Hematopoietic multipotent progenitor cell treated with erythropoietin and hydrocortisone succinate and interleukin-3 and kit ligand, for 6 days (in vitro differentiated cells): ENCODE measurements around the gene SMARCAL1.
"Not testable (repeated sequence)": the region's sequence is repeated elsewhere in the genome, so short reads cannot be mapped to it uniquely, and the experiment has no call there.

Experiments used
- DNase-seq: peaks from one replicate; pipeline ENCODE4 v3.0.0-alpha.2; 2015

SMARCAL1 gene

GRCh38 chr2:216412022-216412999, at the start of gene SMARCAL1:
Gene SMARCAL1 (plus strand): TSS chr2:216412484. CDS start chr2:216414705, 2,221 bp downstream.
- peak; percentile 99 for DNase-seq

GRCh38 chr2:216362730-216363129, 49.6 kb upstream of the SMARCAL1 start:
- DNase-seq, result no peak

GRCh38 chr2:216363221-216363620, 49.1 kb upstream of the SMARCAL1 start:
- DNase-seq, result no peak

GRCh38 chr2:216365518-216365917, 46.8 kb upstream of the SMARCAL1 start:
- no peak for DNase-seq

- DNase-seq, result no peak
Measured at GRCh38 chr2:216366777-216367471, 45.4 kb upstream of the SMARCAL1 start.

- no peak for DNase-seq
Measured at GRCh38 chr2:216369821-216370220, 42.5 kb upstream of the SMARCAL1 start.

- DNase-seq, result no peak
Measured at GRCh38 chr2:216370961-216371712, 41.1 kb upstream of the SMARCAL1 start.

- peak; percentile 70 for DNase-seq
Measured at GRCh38 chr2:216371721-216372702, 40.3 kb upstream of the SMARCAL1 start, which contains the start of gene MARCHF4. Gene MARCHF4 (minus strand): TSS chr2:216372483. CDS start chr2:216370260, 2,223 bp downstream.

GRCh38 chr2:216372761-216373291, 39.5 kb upstream of the SMARCAL1 start:
- DNase-seq, result no peak

GRCh38 chr2:216373896-216374295, 38.4 kb upstream of the SMARCAL1 start:
- no peak for DNase-seq

GRCh38 chr2:216375286-216375685, 37.0 kb upstream of the SMARCAL1 start:
- DNase-seq, result no peak

GRCh38 chr2:216379977-216380376, 32.3 kb upstream of the SMARCAL1 start:
- DNase-seq, result no peak

GRCh38 chr2:216384409-216384808, 27.9 kb upstream of the SMARCAL1 start:
- DNase-seq, result not testable (repeated sequence)

GRCh38 chr2:216385478-216385877, 26.8 kb upstream of the SMARCAL1 start:
- no peak for DNase-seq

GRCh38 chr2:216387262-216387661, 25.0 kb upstream of the SMARCAL1 start:
- no peak for DNase-seq

GRCh38 chr2:216388046-216388884, 24.0 kb upstream of the SMARCAL1 start:
- DNase-seq, result no peak

- no peak for DNase-seq
Measured at GRCh38 chr2:216389570-216389969, 22.7 kb upstream of the SMARCAL1 start.

GRCh38 chr2:216391401-216391800, 20.9 kb upstream of the SMARCAL1 start:
- DNase-seq, result no peak

GRCh38 chr2:216392018-216392562, 20.2 kb upstream of the SMARCAL1 start:
- DNase-seq, result no peak
